ENCODE measurements around the gene SPHK1.

DNA sequence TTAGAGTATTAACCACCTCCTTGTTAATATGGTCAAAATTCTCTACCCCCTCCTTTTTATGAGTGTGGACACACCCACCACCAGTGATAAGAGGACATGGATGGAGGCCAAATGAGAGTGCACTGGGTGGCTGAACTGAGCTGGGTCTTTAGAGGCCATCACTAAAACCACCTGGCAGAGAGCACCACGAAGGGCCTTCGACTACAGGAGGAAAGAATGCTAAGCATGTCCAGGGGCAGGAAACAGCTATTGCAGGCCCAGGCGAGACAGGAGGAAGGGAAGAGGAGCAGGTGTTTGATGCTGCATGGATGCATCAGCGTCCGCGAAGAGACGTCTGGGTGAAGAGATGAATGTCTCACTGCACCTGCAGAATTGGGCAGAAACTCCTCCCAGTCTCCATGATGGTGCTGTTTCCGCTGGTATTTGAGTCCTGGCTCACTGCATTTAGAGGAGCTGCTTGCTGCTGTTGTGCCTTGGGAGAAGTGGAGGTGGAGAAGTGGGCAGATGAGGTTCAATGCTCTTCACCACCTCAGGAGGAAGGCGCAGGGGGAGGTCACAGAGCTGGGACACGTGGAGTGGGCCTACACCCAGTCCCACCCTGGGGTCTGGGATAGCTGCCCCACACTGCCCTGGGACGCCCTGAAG is 33.2 kb downstream of the SPHK1 start:
- no peak for TF ChIP-seq GATA2 (IDR thresholded peaks at IDR 0.05; ENCODE audit: low read depth, low read length)
- TF ChIP-seq GATA3 (IDR thresholded peaks at IDR 0.05; ENCODE audit: low read depth, low read length), result no peak
